NB4 (cell line): ENCODE results near the gene SCEL.
"Not testable (repeated sequence)": the region's sequence is repeated elsewhere in the genome, so short reads cannot be mapped to it uniquely, and the experiment has no call there.

ENCODE experiments used
- MYC ChIP-seq: IDR thresholded peaks from 2 replicates; pipeline ENCODE4 v1.6.1; 2011; ENCODE audit warnings: low read depth, low read length
- TF ChIP-seq, protein P1 (sequence below): IDR thresholded peaks from one replicate; pipeline ENCODE4 v1.5.1; 2012; ENCODE audit warnings: low read depth, low read length

DNA sequence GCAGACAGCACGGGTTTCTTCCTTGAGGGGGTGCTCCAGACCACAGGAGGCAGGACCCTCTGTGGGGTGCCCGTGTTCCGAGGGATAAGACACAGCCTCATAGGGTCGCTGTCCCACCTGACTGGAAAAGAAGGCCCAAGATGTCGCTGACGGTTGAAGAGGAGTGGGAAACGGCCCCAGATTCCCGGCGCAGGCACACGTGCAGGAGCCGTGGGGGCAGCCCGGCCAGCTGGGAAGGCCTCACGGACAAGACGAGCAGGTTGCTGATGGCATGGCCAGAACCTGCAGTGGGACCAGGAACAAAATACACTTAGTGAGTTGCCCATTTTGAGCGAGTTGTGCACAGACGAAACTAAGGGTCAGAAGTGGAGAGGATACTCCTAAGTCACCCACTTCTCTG is 126.8 kb downstream of the SCEL start:
- TF ChIP-seq, protein P1, sequence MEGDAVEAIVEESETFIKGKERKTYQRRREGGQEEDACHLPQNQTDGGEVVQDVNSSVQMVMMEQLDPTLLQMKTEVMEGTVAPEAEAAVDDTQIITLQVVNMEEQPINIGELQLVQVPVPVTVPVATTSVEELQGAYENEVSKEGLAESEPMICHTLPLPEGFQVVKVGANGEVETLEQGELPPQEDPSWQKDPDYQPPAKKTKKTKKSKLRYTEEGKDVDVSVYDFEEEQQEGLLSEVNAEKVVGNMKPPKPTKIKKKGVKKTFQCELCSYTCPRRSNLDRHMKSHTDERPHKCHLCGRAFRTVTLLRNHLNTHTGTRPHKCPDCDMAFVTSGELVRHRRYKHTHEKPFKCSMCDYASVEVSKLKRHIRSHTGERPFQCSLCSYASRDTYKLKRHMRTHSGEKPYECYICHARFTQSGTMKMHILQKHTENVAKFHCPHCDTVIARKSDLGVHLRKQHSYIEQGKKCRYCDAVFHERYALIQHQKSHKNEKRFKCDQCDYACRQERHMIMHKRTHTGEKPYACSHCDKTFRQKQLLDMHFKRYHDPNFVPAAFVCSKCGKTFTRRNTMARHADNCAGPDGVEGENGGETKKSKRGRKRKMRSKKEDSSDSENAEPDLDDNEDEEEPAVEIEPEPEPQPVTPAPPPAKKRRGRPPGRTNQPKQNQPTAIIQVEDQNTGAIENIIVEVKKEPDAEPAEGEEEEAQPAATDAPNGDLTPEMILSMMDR = not testable (repeated sequence)
- not testable (repeated sequence) for TF ChIP-seq MYC
